ENCODE data around the gene EXOG.

Gene EXOG

GRCh38 chr3:38473229-38473628, 22.9 kb upstream of the EXOG start:
- no peak for DNase-seq (ENCODE audit: low read depth in 1 of 2, low spot score in 1 of 2)

GRCh38 chr3:38474928-38475605, 21.1 kb upstream of the EXOG start:
- no peak for DNase-seq (ENCODE audit: low read depth in 1 of 2, low spot score in 1 of 2)

DNA sequence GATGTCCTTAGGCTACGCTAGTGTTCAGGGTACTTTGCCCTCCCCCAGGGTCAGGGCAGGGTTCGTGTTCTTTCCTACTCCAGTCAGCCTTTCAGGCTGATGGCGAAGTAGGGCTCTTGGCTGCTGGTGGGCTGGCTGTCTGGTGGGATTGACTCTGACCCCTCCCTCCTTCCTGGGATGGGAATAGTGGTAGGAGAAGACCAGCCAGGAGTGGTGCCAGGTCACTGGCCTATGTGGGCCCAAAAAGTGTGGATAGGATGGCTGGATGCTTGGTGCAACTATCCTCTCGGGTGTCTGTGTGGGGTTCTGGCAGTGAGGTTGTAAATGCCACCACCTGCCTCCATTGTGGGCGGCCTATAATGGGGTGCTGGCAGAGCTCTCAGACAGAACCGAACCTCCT, 20.4 kb upstream of the EXOG start:
- no peak for DNase-seq (ENCODE audit: low read depth in 1 of 2, low spot score in 1 of 2)

DNA sequence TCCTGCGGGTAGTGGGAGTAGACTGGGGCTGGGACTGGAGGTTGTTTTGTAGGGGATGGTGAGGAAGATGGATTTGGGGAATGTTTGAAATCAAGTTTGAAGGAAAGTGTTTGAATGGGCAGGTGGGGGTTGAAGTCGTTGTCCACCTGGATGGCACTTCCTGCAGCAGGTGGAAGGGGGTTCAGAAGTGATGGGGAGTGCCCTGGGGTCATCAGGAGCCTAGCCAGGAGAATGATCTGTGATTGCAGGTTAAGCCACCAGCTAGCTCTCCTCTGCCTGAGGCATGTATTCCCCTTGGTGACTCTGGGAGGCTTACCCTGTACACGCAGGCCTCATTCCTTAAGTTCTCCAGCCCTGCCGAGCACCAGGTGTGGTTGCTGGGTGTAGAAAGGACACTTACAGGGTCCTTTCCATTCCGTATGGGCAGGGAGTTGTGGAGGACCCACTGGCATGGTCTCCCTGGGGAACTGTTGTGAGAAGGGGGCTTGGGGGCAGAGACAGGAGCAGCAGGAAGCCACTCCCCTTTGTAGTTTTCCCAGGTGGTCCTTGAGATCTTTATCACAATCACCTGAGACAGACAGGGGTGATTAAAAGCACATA, 19.9 kb upstream of the EXOG start:
- DNase-seq (ENCODE audit: low read depth in 1 of 2, low spot score in 1 of 2) = no peak

DNA sequence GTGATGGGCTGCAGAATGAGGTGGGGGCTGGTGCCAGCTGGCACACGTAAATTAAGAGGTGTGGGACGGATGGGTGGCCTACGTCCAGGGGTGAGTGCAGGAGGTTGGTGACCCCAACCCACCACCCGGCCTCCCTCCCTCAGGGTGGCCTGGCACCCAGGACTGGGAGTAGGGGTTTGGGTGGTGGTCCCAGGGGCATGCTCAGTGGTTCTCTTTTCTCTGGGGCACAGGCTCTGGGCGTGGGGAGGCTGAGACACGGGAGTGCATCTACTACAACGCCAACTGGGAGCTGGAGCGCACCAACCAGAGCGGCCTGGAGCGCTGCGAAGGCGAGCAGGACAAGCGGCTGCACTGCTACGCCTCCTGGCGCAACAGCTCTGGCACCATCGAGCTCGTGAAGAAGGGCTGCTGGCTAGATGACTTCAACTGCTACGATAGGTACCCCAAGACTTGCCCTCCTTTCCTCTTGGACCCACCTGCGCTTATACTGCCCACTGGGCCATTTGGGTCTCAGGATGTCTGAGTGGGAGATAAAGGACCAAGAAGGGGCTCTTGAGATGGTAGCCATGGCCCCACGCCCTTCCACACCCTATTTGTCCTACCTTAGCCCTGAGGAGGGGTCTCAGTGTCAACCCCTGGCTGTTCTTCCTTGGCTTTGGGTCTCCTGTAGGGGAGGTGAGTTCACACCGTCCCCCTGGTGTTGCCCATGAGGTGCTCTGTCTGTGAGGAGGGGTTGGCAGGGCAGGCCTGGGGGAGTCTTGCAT, 18.9 kb upstream of the EXOG start:
- DNase-seq (ENCODE audit: low read depth in 1 of 2, low spot score in 1 of 2) = no peak

DNA sequence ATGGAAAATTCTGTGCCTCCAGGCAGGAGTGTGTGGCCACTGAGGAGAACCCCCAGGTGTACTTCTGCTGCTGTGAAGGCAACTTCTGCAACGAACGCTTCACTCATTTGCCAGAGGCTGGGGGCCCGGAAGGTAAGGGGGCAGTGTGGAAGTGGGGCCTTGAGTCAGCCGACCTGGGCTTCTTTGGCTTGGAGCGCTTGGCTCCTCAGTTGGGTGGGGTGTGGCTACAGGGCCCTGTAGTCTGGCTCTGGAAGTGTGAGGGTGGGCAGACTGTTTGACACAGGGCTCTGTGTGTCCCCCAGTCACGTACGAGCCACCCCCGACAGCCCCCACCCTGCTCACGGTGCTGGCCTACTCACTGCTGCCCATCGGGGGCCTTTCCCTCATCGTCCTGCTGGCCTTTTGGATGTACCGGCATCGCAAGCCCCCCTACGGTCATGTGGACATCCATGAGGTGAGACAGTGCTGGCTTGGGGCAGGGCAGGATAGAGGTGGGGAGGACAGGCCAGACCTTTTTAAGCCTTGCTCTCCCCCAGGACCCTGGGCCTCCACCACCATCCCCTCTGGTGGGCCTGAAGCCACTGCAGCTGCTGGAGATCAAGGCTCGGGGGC, 18.2 kb upstream of the EXOG start:
- DNase-seq (ENCODE audit: low read depth in 1 of 2, low spot score in 1 of 2) = no peak

GRCh38 chr3:38478901-38479300, 17.2 kb upstream of the EXOG start:
- DNase-seq (ENCODE audit: low read depth in 1 of 2, low spot score in 1 of 2) = no peak

GRCh38 chr3:38479431-38480092, 16.6 kb upstream of the EXOG start:
- DNase-seq (ENCODE audit: low read depth in 1 of 2, low spot score in 1 of 2) = no peak

DNA sequence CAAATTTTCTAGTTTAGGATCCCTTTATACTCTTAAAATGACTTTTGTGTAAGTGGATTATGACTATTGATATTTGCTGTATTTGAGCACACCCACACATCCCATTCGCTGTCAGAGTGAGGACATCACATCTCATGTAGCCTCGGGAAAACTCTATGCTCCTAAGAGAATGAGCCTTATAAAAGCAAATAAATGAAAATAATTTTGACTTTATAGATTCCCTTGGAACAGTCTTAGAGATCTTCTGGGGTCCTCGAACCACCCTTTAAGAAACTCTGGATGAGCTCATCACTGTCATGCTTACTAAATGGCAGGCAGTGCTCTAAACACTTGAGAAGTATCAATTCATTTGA, 16.1 kb upstream of the EXOG start:
- no peak for DNase-seq (ENCODE audit: low read depth in 1 of 2, low spot score in 1 of 2)

GRCh38 chr3:38480930-38481329, 15.2 kb upstream of the EXOG start:
- no peak for DNase-seq (ENCODE audit: low read depth in 1 of 2, low spot score in 1 of 2)

DNA sequence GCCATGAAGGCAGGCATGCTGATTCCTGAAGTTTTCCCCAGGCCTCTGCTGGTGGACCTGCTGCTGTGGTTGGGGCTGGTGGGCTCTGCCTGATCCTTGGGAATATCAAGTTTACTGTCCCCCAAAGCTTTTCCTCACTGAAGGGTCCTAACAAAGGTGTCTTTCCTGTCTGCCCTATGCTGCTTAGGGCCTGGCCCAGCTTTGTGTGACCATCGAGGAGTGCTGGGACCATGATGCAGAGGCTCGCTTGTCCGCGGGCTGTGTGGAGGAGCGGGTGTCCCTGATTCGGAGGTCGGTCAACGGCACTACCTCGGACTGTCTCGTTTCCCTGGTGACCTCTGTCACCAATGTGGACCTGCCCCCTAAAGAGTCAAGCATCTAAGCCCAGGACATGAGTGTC, 13.2 kb upstream of the EXOG start:
- DNase-seq (ENCODE audit: low read depth in 1 of 2, low spot score in 1 of 2) = no peak

DNA sequence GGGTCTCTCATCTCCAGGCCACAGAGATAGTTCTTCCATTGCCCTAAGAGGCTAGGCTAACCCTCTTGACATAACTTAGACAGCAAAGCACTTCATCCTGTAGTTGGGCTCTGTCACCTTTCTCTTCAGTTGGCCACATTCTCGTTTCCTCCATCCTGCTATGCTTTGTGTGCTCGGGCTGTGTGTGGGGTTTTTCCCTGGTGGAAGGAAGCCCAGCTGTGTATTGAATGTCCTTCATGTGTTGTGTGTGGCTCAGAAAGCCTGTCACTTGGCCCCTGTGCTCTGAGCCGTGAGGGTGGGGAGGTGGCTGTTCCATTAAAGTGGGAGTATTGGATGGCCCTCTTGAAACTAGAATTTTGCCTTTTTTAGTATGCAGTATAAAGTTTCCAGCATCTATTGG, 8.8 kb upstream of the EXOG start:
- no peak for DNase-seq (ENCODE audit: low read depth in 1 of 2, low spot score in 1 of 2)

DNA sequence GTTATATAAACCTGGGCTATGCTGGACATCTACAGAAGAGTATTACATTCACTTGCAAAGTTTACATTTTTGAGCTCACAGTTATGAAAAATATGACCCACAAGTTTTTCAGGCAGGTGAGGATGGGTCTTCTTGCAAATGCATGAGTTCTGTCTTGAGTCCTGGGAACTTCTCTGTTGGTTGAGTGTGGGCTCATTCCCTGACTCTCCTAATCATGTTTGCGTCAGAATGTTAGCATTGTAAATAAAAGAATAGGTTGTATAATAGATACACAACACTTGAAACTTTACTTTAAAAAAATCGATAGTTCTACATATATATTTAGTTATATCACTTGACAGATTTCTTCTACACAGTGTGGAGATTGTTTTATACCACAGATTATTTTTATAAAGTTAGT, 7.2 kb upstream of the EXOG start:
- no peak for DNase-seq (ENCODE audit: low read depth in 1 of 2, low spot score in 1 of 2)

- no peak for DNase-seq (ENCODE audit: low read depth in 1 of 2, low spot score in 1 of 2)
These were observed 6.4 kb upstream of the EXOG start for GRCh38 chr3:38489766-38490165.

GRCh38 chr3:38490281-38491030, 5.7 kb upstream of the EXOG start:
- no peak for DNase-seq (ENCODE audit: low read depth in 1 of 2, low spot score in 1 of 2)

DNA sequence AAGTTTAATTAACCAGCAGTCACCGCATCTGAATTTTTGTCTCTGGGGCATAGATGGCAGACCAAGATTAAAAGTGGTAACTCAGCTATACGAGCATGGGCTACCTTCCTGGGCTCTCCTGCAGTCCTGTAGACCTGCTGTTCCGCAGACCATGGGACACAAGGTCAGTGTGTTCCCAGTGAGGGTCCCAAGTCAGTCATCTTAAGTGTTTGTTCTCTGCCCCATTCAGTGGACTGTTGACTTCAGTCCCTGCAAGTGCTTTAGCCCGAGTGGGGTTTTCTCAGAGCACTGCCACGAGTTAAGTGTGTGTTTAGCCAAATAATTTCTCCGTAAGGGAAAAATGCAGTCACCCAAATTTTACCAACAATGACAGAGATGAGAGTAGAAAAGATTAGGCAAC, 4.9 kb upstream of the EXOG start:
- no peak for DNase-seq (ENCODE audit: low read depth in 1 of 2, low spot score in 1 of 2)

GRCh38 chr3:38493031-38493430, 3.1 kb upstream of the EXOG start:
- no peak for DNase-seq (ENCODE audit: low read depth in 1 of 2, low spot score in 1 of 2)

DNA sequence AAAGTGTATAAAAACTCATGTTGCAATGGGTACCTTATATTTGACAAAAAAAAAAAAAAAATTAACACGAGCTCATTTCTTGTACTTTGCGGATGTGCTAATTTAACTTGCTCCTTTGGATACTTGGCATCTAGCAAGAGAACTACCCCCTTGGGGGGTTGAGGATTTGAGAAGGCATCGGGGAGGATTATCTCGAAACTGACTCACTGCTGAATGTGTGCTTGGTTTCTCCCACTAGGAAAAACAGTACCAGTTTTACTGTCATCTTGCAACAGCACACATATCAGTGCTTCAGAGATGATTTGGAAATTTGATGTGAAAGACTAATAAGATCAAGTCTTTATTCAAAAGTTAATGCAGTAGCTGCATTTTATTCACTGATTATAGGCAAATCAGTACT, 891 bp downstream of the EXOG start:
- DNase-seq (ENCODE audit: low read depth in 1 of 2, low spot score in 1 of 2) = no peak

GRCh38 chr3:38500688-38501417, 4.7 kb downstream of the EXOG start:
- no peak for DNase-seq (ENCODE audit: low read depth in 1 of 2, low spot score in 1 of 2)

- no peak for DNase-seq (ENCODE audit: low read depth in 1 of 2, low spot score in 1 of 2)
These were observed 11.0 kb downstream of the EXOG start for GRCh38 chr3:38507120-38507519.

Measured in stimulated activated CD4-positive, alpha-beta T cell treated with anti-CD3 and anti-CD28 coated beads, Interleukin-15, amount 100 ng/mL, for 1 hour (primary cell).